ENCODE measurements around the gene IPPK.

- TF ChIP-seq POLR2AphosphoS5 (IDR thresholded peaks at IDR 0.05; ENCODE audit: low read depth, low read length) (no peak), POLR2A (IDR thresholded peaks at IDR 0.05; ENCODE audit: low read depth, low read length) (no peak), TAF1 (IDR thresholded peaks at IDR 0.05; ENCODE audit: borderline replicate concordance, low read depth, low read length) (no peak)
Measured at GRCh38 chr9:92658176-92658575, 11.8 kb downstream of the IPPK start.

Data from GM12892 (cell line).